ENCODE results near the gene MYO18A. TPM values are rescaled to one million over a fixed set of nuclear protein-coding genes. Genes with fewer than 3 reads are reported as not detected.
A peak's percentile ranks its signal among the peaks of the same experiment; 100 is the strongest.

The MYO18A gene
- total RNA-seq, 1 experiment from 2014 or later: 10.6 TPM

- no peak for DNase-seq (ENCODE audit: extremely low read depth, low read depth)
Measured at GRCh38 chr17:29127840-29128239, 52.4 kb downstream of the MYO18A start.

- DNase-seq (ENCODE audit: extremely low read depth, low read depth): no peak
Measured at GRCh38 chr17:29126268-29126930, 53.8 kb downstream of the MYO18A start.

GRCh38 chr17:29125651-29126050 lies 54.5 kb downstream of the MYO18A start:
- no peak for DNase-seq (ENCODE audit: extremely low read depth, low read depth)

GRCh38 chr17:29124925-29125273 lies 55.3 kb downstream of the MYO18A start:
- DNase-seq (ENCODE audit: extremely low read depth, low read depth): no peak

- peak; percentile 75 for DNase-seq (ENCODE audit: extremely low read depth, low read depth)
Measured at GRCh38 chr17:29124135-29124924, 55.9 kb downstream of the MYO18A start.

- DNase-seq (ENCODE audit: extremely low read depth, low read depth): no peak
Measured at GRCh38 chr17:29123111-29123510, 57.1 kb downstream of the MYO18A start.

- no peak for DNase-seq (ENCODE audit: extremely low read depth, low read depth)
Measured at GRCh38 chr17:29121442-29121841, 58.8 kb downstream of the MYO18A start.

- DNase-seq (ENCODE audit: extremely low read depth, low read depth): no peak
Measured at GRCh38 chr17:29120433-29120832, 59.8 kb downstream of the MYO18A start.

- DNase-seq (ENCODE audit: extremely low read depth, low read depth): no peak
Measured at GRCh38 chr17:29119265-29119664, 60.9 kb downstream of the MYO18A start.

GRCh38 chr17:29116804-29117753 lies 63.1 kb downstream of the MYO18A start:
- peak; percentile 61 for DNase-seq (ENCODE audit: extremely low read depth, low read depth)

GRCh38 chr17:29115961-29116803 lies 64.0 kb downstream of the MYO18A start:
- peak; percentile 39 for DNase-seq (ENCODE audit: extremely low read depth, low read depth)

GRCh38 chr17:29115435-29115834 lies 64.8 kb downstream of the MYO18A start:
- no peak for DNase-seq (ENCODE audit: extremely low read depth, low read depth)

GRCh38 chr17:29114141-29114540 lies 66.1 kb downstream of the MYO18A start:
- DNase-seq (ENCODE audit: extremely low read depth, low read depth): no peak

GRCh38 chr17:29113334-29113733 lies 66.9 kb downstream of the MYO18A start:
- DNase-seq (ENCODE audit: extremely low read depth, low read depth): no peak

- DNase-seq (ENCODE audit: extremely low read depth, low read depth): no peak
Measured at GRCh38 chr17:29112771-29113295, 67.4 kb downstream of the MYO18A start.

GRCh38 chr17:29111816-29112499 lies 68.2 kb downstream of the MYO18A start:
- DNase-seq (ENCODE audit: extremely low read depth, low read depth): peak; percentile 67

GRCh38 chr17:29110372-29110757 lies 69.8 kb downstream of the MYO18A start:
- DNase-seq (ENCODE audit: extremely low read depth, low read depth): no peak

- DNase-seq (ENCODE audit: extremely low read depth, low read depth): no peak
Measured at GRCh38 chr17:29109477-29110371, 70.5 kb downstream of the MYO18A start.
